NCI-H146 treated with DMSO at 0.1 percent for 48 hours (cell line): Measurements from ENCODE around the gene KIF20B.

Experiments used
- DNase-seq: peaks from one replicate; lab custom pipeline; 2025; ENCODE audit not compliant: unreplicated experiment; lab: John Stamatoyannopoulos, UW

Gene KIF20B

DNA sequence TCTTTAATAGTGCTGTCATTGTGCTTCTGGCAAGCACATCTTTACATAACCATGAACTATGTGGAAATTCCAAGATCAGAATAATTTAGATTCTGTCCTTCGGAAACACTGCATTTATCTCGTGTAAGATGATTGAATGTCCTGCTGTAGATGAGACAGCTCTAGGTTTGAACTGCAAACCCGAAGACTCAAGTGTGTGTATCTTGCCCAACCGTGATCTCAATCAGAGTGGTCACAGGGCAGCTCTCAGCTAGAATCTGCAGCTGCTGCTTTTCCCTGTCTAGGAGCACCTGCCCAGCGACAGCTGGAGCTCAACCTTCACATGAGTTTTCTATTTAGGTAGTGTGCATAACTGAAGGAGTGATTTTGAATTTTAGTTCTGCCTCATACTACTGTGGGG is 17.5 kb upstream of the KIF20B start:
- DNase-seq, result peak; percentile 13

DNA sequence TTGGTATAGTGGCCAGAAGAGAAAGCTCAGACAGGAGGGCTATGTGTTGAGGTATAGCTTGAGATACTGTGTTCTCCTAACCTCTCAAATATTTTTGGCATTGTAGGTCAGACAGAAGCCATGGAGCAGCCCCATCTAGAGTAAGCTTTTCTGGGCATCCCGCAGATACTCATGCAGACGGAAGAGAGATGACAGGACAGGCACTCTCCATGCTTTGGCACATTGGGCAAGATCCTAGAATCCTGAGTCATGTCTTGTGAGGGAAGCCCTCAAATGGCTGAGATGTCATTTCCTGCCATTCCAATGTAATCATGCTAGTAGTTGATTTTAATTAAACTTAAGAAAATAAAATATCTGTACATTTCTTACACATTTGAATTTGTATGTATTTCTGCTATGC is 16.8 kb upstream of the KIF20B start:
- no peak for DNase-seq

DNA sequence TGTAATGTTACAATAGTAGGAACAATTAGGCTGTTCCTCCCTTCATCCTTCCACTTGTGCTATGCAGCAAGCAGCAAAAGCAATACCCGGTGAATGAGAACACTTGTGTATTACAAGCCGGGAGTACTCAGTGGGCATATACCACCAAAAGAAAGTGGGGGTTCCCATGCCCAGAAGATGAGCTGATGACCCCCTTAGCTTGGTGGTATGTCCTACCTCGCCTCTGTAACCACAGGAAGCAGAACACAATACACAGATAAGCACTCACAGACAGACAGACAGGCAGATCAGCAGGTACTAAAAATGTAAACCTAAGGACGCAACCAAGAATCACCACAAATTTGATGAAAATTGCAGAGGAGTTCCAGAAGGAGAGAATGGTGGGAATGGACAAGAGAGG is 15.5 kb upstream of the KIF20B start:
- DNase-seq, result no peak

DNA sequence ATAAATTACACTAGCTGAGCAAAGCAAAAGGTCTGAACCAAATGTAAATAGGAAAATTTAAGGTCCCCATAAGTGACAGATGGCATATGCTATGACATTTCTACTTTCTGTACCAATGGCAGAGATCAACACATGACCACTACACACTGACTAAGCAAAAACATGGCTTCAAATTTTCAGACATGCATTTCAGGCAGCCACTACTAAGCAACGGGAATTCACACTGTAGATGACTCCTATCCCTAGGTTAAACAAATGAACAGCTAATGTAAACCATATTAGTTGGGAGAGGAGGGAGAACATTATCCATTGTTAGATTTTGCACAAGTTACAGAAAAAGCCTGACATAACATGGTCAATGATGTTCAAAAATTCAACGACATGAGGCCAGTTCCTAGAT is 11.4 kb upstream of the KIF20B start:
- no peak for DNase-seq

DNA sequence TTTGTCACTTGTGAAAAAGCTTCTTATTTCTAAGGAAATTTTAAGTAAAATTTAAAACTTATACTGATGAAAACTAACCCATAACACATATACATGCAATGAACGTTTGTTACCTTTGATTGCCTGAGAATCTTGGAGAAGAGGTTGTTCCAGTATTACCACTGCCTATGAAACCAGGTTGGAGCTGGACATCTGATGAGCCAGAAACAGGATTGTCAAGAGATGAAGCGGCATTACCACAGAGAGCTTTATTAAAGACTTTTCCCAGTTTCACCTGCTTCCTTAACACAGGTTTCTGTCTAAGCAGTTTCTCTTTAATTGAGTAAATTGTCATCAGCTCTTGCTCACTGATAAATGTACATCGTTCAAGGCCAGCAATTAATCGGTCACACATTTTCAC is 9.0 kb upstream of the KIF20B start:
- DNase-seq, result no peak

DNA sequence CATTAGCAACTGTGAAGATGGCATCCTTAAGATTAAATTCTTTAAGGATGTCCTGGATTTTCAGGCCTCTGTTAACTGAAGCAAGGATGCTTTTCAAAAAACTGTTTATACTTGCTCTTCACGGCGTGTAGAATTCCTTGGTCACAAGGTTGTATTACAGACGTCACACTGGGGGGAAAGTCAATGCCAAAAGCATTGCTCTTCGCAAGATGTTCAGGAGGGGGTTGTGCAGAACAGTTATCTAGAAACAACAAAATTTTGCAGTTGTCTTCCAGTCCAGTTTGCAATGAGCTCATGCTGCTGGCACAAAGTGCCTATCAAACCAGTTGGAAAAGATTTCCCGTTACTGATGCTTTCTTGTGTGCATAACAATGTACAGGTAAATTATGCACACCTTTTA is 8.2 kb upstream of the KIF20B start:
- no peak for DNase-seq

DNA sequence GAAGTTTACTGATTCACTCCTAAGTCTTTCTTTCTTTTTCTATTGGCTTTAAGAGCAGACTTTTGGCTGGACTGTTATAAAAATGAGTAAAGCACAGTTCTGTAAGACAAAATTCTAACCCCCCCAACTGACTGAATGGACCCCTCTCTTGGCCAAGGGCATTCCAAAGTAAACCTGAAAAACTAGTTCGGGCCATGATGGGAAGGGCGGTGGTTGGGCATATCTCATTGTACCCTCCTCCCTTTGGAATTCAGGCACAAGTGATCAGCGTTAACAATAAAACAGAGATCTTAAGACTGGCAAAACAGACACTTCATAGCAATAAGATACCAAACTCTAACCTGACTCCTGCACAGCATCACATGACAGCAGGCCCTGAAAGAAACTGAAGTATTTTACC is 6.1 kb upstream of the KIF20B start:
- DNase-seq, result no peak

DNA sequence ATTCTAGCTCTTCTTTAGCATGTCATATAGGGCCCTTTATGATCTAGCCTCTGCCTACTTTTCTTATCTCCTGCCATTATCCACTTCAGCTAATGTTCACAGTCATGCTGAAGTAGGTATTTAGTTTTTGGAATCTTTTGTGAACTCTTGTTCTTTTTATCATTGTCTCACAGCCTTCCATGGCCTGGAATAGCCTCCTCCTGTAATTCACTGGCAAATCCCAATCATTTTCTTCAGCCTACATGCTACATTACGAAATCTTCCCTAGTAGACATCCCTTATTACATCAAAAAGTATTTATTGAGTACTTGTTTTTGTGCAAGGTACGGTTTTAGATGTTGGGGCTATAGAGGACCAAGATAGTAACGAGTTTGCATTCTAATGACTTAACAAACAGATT is 3.4 kb upstream of the KIF20B start:
- no peak for DNase-seq

DNA sequence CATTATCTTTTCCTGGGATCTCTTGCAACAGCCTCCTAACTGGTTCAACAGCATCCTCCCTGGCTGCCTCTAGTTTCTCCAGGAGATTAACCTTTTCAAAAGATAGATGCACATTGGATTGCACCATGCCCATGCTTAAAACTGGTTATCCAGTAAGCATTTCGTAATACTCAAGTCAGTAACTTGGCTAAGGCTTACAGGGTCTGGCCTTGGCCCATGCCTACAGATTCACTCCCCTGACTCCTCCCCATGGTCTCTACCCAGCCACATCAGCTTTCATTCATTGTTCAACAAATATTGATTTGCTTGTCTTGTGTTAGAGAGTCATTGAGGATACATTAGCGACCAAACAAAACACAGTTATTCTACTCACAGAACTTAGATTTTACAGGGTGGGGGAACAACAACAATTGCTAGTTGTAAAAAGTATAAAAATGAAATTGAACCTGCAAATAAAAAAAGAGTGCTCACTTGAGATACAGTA is 1.8 kb upstream of the KIF20B start:
- no peak for DNase-seq

DNA sequence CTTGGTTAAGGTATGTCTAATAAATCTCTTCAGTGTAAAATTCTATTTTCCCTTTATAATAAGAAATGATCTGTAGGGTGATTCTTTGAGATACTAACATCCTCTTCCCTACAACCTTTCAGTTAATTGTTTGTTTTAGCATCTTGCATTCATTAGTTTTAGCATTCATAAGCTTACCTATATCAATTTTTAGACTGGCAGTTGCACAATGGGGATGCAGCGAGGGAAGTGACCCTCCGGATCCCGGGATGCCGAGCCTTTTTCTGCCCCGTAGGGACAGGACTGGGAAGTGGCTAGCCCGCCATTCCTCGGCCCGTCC is 508 bp upstream of the KIF20B start:
- no peak for DNase-seq

DNA sequence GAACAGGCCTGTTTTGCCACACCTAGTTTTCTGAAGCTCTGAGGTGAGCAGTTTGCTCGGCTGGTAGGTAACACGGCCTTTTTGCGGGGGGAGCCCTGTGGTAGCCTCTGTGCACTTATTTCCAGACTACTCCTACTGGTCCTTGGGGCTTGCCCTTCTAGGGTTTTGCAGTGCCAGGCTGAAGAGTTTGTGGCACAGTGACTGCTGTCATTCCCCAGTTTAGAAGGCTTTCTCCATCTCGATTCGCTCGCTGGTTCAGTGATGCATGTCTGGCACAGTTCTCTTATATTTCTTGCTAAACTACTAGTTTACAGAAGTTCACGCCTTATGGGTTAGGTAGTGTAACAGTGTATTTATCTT is 711 bp downstream of the KIF20B start:
- no peak for DNase-seq

DNA sequence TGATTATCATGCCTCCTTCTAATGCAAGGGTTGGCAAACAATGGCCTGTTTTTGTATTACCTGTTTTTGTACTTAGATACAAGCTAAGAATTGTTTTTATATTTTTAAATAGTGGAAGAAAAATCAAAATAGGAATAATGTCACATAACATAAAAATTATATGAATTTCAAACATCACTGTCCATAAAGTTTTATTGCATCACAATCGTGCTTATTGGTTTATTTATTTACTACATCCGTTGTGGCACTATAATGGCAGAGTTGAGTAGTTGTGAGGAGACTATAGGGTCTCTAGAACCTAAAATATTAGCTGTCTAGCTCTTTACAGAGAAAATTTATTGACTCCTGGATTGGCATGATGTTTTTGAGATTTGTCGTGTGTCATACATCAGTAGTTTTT is 4.1 kb downstream of the KIF20B start:
- DNase-seq, result no peak

DNA sequence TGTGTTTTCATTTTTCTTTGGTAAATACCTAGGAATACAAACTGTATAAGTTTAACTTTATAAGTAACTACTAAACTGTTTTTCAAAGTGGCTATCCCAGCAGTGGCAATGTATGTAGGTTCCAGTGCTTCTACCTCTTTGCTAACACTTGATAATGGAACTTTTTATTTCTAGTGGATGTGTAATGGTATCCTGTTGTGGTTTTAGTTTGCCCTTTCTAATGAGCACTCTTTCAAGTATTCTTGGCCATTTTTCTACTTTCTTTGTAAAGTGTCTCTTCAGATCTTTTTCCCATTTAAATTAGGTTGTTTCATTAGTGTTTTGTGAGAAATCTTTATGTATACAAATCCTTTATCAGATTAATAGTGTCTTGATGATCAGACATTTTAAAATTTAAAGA is 4.6 kb downstream of the KIF20B start:
- no peak for DNase-seq

DNA sequence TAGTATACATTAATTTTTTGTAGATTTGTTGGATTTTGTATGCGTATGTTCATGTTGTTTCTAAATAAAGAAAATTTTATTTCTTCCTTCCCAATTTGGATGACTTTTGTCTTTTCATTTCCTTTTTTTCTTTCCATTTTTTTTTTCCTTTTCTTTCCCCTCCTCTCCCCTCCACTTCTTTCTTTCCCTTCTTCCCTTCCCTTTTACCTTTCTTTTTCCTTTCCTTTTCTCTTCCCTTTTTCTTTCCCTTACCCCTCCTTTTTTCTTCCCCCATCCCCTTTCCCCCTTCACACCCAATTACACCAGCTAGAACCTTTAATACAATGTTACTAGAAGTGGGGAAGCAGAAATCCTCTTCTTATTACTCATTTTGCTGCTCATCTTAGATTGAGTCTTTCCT is 6.0 kb downstream of the KIF20B start:
- no peak for DNase-seq

DNA sequence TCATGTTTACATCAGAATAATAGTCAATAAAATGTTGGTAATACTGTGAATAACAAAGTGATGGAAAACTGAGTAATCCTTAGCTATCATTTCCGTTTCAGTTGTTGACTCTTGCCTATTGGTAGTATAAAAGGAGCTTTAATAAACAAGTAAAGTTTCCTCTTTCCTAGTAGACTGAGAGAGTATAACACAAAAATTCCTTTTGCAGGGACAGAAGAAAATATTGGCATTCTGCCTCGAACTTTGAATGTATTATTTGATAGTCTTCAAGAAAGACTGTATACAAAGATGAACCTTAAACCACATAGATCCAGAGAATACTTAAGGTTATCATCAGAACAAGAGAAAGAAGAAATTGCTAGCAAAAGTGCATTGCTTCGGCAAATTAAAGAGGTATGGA is 9.4 kb downstream of the KIF20B start:
- no peak for DNase-seq

DNA sequence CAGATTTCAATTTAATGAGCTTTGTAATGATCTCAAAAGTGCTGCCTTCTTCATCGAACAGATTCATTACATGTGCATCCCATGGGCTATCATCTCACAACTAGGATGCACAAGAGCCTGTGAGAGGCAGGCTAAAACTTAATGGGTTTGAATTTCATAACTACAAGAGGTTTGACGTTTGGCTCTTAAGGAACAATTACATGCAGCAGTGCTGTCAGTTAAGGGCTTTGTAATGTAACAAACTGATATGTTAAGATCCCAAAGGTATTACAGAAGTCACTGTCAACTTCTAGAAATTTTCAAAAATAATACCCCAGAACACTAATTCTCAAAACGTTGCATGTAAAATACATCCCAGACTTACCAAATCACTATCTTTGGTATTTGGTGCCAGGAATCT is 33.2 kb downstream of the KIF20B start:
- no peak for DNase-seq

DNA sequence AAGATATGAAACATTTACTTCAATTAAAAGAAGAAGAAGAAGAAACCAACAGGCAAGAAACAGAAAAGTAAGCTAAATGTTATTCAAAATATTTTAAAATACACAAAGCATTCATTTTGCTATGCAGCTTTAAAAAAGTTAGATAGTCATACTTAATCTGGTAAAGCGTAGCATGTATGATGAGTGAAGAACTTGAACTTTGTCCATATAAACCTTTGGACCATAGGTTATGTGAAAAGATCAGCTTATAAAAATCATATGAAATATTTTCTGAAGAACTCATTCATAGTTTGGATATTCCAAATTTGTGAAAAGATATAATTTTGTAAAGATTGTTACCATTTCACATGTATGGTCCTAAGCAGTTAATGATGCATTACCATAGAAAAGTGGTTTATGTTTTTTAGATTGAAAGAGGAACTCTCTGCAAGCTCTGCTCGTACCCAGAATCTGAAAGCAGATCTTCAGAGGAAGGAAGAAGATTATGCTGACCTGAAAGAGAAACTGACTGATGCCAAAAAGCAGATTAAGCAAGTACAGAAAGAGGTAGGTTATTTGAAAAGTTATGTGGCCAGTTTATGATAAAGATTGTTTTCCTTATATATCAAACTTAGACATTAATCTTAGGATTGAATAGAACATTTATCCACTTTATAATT is 37.3 kb downstream of the KIF20B start:
- no peak for DNase-seq

DNA sequence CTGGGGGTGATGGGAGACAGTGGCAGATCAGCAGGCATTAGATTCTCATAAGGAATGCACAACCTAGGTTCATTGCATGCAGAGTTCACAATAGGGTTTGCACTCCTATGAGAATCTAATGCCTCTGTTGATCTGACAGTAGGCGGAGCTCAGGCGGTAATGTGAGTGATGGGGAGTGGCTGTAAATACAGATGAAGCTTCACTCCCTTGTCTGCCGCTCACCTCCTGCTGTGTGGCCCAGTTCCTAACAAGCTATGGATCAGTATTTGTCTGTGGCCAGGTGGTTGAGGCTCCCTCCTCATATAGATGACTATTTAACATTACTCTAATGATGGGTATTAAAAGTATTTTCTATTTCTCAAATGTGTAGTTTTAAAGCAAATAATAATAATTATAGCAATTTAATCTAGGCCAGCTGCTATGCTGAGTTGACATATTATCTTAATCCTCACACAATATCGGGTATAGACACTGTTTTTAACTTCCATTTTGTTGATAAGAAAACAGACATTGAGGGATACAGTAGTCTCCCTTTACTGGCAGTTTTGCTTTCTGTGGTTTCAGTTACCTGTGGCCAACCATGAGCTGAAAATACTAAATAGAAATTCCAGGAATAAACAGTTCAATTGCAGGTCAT is 39.9 kb downstream of the KIF20B start:
- DNase-seq, result peak; percentile 45

DNA sequence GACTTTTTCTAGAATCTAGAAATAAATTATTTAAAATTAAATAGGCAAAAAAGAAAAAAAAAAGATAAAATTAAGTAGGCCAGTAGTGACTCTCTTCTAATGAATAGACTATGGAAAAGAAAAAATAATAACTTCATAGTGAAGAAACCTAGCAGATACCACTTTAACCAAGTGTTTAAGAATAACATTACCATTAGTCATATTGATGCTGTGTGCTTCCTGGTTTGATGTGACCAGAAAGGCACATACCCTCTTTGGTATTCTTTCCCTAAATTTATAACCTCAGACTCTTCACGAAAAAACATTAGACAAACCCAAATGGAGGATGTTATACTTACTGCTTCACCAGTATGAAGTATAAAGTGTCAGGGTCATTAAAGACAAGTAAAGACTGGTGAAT is 42.6 kb downstream of the KIF20B start:
- no peak for DNase-seq

DNA sequence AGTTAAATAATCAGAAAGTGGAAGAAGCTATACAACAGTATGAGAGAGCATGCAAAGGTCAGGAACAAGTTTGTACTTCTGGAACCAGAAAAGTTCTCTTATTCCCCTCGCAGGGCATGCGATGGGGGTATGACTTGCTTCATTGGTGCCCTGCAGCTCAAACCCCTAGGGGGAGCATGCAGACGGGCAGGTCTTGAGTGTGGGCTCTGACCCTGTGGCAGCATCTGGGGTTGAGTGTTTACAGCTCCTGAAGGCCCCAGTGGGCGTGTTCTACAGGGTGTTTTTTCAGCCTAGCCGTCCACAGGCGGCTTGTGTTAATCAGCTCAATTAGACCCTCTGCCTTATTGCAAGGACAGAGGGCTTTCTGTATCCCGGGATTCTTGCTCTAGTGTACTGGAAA is 44.5 kb downstream of the KIF20B start:
- DNase-seq, result no peak

DNA sequence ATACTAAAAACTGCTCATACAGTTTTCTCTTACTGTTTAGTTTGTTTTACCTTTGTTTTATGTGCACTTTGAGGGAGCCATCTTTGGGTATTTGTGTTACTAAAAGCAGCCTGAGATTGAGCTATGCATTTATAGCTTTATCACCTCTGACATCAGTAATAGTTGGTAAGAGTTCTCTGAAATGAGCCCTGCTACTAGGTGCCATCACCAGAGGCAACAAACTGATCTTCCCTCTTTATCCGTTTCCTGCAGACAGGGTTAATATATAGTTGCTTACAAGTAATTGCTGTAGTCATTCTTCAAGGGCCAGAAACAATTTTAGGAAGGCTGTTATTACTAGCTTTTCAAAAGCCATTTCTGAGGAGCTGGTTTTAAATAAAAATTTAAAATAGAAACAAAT is 49.1 kb downstream of the KIF20B start:
- no peak for DNase-seq

DNA sequence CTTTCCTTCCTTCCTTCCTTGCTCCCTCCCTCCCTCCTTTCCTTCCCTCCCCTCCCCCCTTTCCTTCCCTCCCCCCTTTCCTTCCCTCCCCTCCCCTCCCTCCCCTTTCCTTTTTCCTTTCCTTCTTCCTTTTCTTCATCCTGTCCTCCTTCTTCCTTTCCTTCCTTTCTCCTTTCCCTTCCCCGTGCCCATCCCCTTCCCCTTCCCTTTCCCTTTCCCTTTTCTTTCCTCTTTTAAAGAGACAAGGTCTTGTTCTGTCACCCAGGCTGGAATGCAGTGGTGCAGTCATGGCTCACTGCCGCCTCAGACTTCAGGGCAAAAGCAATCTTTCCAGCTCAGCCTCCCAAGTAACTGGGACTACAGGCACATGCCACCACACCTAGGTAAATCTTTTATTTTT is 54.0 kb downstream of the KIF20B start:
- DNase-seq, result no peak

DNA sequence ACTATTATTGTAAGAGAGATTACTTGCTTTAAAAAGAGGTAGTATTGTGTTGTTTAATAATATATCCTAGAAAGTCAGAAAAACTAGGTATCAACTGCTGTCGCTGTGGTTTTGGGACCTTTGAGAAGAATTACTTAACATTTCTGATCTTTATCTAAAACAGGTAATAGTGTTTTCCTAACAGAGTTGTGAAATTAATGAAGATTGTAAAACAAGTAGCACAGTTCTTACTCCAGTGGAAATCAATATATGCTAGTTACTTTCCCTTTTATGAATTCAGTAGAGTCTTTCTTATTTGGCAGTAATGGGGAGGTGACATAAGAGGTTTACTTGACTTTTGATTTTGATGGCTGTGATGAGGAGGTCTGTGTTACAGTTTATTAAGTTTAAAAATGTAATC is 58.1 kb downstream of the KIF20B start:
- no peak for DNase-seq
